Stimulated activated CD8-positive, alpha-beta memory T cell treated with anti-CD3 and anti-CD28 coated beads, Interleukin-2, amount 100 ng/mL, for 1 hour (primary cell): ENCODE measurements around the gene UGT2B11.
"Not testable (repeated sequence)": the region's sequence is repeated elsewhere in the genome, so short reads cannot be mapped to it uniquely, and the experiment has no call there.

Experiments used
- DNase-seq, 2 donors: peaks; one replicate each; pipeline ENCODE4 v3.0.0-alpha.2; 2020; ENCODE audit warnings: low read depth in 2 of 2

UGT2B11 gene

GRCh38 chr4:69169171-69169570, 45.4 kb downstream of the UGT2B11 start:
- DNase-seq = not testable (repeated sequence)

- DNase-seq = no peak
Observed at GRCh38 chr4:69167300-69167699, 47.2 kb downstream of the UGT2B11 start.

GRCh38 chr4:69166376-69166775, 48.2 kb downstream of the UGT2B11 start:
- DNase-seq = not testable (repeated sequence)

- DNase-seq = not testable (repeated sequence)
Observed at GRCh38 chr4:69165707-69166106, 48.8 kb downstream of the UGT2B11 start.

GRCh38 chr4:69156913-69157312, 57.6 kb downstream of the UGT2B11 start:
- DNase-seq = no peak

GRCh38 chr4:69154021-69154420, 60.5 kb downstream of the UGT2B11 start:
- DNase-seq = no peak
